ES-I3 (cell line): ENCODE measurements around the gene DSCAML1.

Experiments used
- H3K36me3 ChIP-seq: 2 replicates; pipeline ENCODE4 v1.6.1; 2013; ENCODE audit warnings: mild to moderate bottlenecking, low read length, control low read depth, moderate library complexity; ENCODE audit not compliant: insufficient read depth
- H3K4me1 ChIP-seq: 2 replicates; pipeline ENCODE4 v1.6.1; 2013; ENCODE audit warnings: mild to moderate bottlenecking, control low read depth, low read length; ENCODE audit not compliant: insufficient read depth
- H3K9ac ChIP-seq: 2 replicates; pipeline ENCODE4 v1.6.1; 2013; ENCODE audit warnings: low read depth, mild to moderate bottlenecking, low read length, moderate library complexity
- H3K9me3 ChIP-seq: 2 replicates; pipeline ENCODE4 v1.6.1; 2013; ENCODE audit warnings: mild to moderate bottlenecking, low read length, moderate library complexity; ENCODE audit not compliant: control insufficient read depth, insufficient read depth

The DSCAML1 gene

GRCh38 chr11:117502015-117502778 lies 294.8 kb downstream of the DSCAML1 start:
- no peaks in the 10 kb centered on the region for H3K36me3 ChIP-seq
- H3K9me3 ChIP-seq: no peaks in the 10 kb centered on the region
- peaks cover 7% of the 10 kb centered on the region; the same call in 1 of the 2 replicates for H3K4me1 ChIP-seq
- no peak overlapping the region for H3K9ac ChIP-seq

- Histone ChIP-seq H3K9ac (no peak overlapping the region), H3K4me1 (peaks cover 7% of the 10 kb centered on the region; the same call in 1 of the 2 replicates), H3K9me3 (no peaks in the 10 kb centered on the region), H3K36me3 (no peaks in the 10 kb centered on the region)
These were observed 295.6 kb downstream of the DSCAML1 start for GRCh38 chr11:117501237-117501898.

GRCh38 chr11:117498791-117499190 lies 298.2 kb downstream of the DSCAML1 start:
- Histone ChIP-seq H3K36me3 (no peaks in the 10 kb centered on the region), H3K9ac (no peak overlapping the region), H3K4me1 (peaks cover 16% of the 10 kb centered on the region; the same call in 1 of the 2 replicates), H3K9me3 (no peaks in the 10 kb centered on the region)

GRCh38 chr11:117497206-117497951 lies 299.6 kb downstream of the DSCAML1 start:
- Histone ChIP-seq H3K36me3 (no peaks in the 10 kb centered on the region), H3K9ac (no peak overlapping the region), H3K9me3 (no peaks in the 10 kb centered on the region), H3K4me1 (peaks cover 14% of the 10 kb centered on the region; the same call in 1 of the 2 replicates)

GRCh38 chr11:117495357-117495756 lies 301.7 kb downstream of the DSCAML1 start:
- H3K36me3 ChIP-seq: no peaks in the 10 kb centered on the region
- no peak overlapping the region for H3K9ac ChIP-seq
- peaks cover 8% of the 10 kb centered on the region; the same call in 1 of the 2 replicates for H3K4me1 ChIP-seq
- H3K9me3 ChIP-seq: no peaks in the 10 kb centered on the region

GRCh38 chr11:117492578-117493251 lies 304.3 kb downstream of the DSCAML1 start:
- Histone ChIP-seq H3K9ac (no peak overlapping the region; the same call in 1 of the 2 replicates), H3K4me1 (peaks cover 8% of the 10 kb centered on the region; the same call in 1 of the 2 replicates), H3K36me3 (no peaks in the 10 kb centered on the region), H3K9me3 (no peaks in the 10 kb centered on the region)

GRCh38 chr11:117490911-117491310 lies 306.1 kb downstream of the DSCAML1 start:
- Histone ChIP-seq H3K9me3 (no peaks in the 10 kb centered on the region), H3K9ac (no peak overlapping the region; the same call in 1 of the 2 replicates), H3K4me1 (peaks cover 7% of the 10 kb centered on the region; the same call in 1 of the 2 replicates), H3K36me3 (no peaks in the 10 kb centered on the region)

GRCh38 chr11:117489999-117490679 lies 306.9 kb downstream of the DSCAML1 start:
- Histone ChIP-seq H3K9me3 (no peaks in the 10 kb centered on the region), H3K36me3 (no peaks in the 10 kb centered on the region), H3K9ac (no peak overlapping the region), H3K4me1 (no peaks in the 10 kb centered on the region; the same call in 1 of the 2 replicates)

GRCh38 chr11:117488996-117489952 lies 307.7 kb downstream of the DSCAML1 start:
- H3K4me1 ChIP-seq: peaks cover 4% of the 10 kb centered on the region; the same call in 1 of the 2 replicates
- H3K36me3 ChIP-seq: no peaks in the 10 kb centered on the region
- H3K9me3 ChIP-seq: no peaks in the 10 kb centered on the region
- no peak overlapping the region for H3K9ac ChIP-seq

GRCh38 chr11:117486059-117486458 lies 311.0 kb downstream of the DSCAML1 start:
- peaks cover 11% of the 10 kb centered on the region; the same call in 1 of the 2 replicates for H3K4me1 ChIP-seq
- no peaks in the 10 kb centered on the region for H3K36me3 ChIP-seq
- H3K9ac ChIP-seq: no peak overlapping the region
- H3K9me3 ChIP-seq: no peaks in the 10 kb centered on the region

GRCh38 chr11:117484156-117484555 lies 312.9 kb downstream of the DSCAML1 start:
- Histone ChIP-seq H3K36me3 (no peaks in the 10 kb centered on the region), H3K9me3 (no peaks in the 10 kb centered on the region), H3K4me1 (peaks cover 11% of the 10 kb centered on the region; the same call in 1 of the 2 replicates), H3K9ac (no peak overlapping the region)

GRCh38 chr11:117483372-117483771 lies 313.6 kb downstream of the DSCAML1 start:
- no peak overlapping the region for H3K9ac ChIP-seq
- peaks cover 11% of the 10 kb centered on the region; the same call in 1 of the 2 replicates for H3K4me1 ChIP-seq
- H3K9me3 ChIP-seq: no peaks in the 10 kb centered on the region
- no peaks in the 10 kb centered on the region for H3K36me3 ChIP-seq
